ENCODE measurements around the gene VPS37C. TPM values are rescaled to one million over a fixed set of nuclear protein-coding genes. Genes with fewer than 3 reads are reported as not detected.

Gene VPS37C
- total RNA-seq, 3 donors from 2014 or later (not counting 1 experiment from before 2014, with no cell fraction given), result 6.4 to 6.9 (median 6.5) TPM

DNA sequence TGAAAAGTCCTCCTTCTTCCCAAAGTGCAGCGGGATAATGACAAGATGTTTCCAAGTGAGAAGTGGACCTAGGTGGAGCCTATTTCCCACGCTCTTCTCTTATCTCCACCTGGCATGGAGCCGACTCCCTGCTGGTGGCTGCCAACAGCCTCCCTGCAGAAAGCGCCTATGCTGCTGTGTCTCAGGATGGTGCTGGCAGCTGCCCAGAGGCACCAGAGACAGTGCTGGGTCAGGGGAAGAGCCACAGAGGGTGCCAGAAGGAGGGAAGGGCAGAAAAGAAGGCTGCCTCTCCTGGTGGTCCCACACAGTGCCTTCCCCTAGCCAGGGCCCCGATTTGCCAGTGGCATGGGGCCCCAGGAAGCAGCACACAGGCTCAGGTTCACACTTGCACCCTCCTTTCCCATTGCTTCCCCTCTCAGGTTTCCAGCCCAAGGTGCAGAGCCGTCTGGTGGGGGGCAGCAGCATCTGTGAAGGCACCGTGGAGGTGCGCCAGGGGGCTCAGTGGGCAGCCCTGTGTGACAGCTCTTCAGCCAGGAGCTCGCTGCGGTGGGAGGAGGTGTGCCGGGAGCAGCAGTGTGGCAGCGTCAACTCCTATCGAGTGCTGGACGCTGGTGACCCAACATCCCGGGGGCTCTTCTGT lies 39.9 kb downstream of the VPS37C start:
- ATAC-seq, result no peak
- Mint-ChIP-seq H3K27me3 (ENCODE audit: low read depth in 2 of 2) (peaks cover 5 to 6% of the 10 kb centered on the region in 2 donors), H3K4me1 (peaks cover 20 to 38% of the 10 kb centered on the region in 2 donors), H3K9me3 (no peaks in the 10 kb centered on the region), H3K36me3 (no peaks in the 10 kb centered on the region), H3K4me3 (no peak overlapping the region), H3K27ac (no peak overlapping the region)
- Histone ChIP-seq H3K4me1 (ENCODE audit: control insufficient read depth, insufficient read depth, low read length) (peaks cover 37% of the 10 kb centered on the region), H3K9me3 (ENCODE audit: control insufficient read depth, insufficient read depth, low read length) (no peaks in the 10 kb centered on the region), H3K4me3 (ENCODE audit: low read length) (no peak overlapping the region), H3K36me3 (ENCODE audit: control insufficient read depth, insufficient read depth, low read length) (no peaks in the 10 kb centered on the region), H3K27ac (ENCODE audit: low read length) (no peak overlapping the region), H3K27me3 (ENCODE audit: control insufficient read depth, insufficient read depth, low read length) (no peaks in the 10 kb centered on the region)
- no peak for DNase-seq
- TF ChIP-seq, protein P1, sequence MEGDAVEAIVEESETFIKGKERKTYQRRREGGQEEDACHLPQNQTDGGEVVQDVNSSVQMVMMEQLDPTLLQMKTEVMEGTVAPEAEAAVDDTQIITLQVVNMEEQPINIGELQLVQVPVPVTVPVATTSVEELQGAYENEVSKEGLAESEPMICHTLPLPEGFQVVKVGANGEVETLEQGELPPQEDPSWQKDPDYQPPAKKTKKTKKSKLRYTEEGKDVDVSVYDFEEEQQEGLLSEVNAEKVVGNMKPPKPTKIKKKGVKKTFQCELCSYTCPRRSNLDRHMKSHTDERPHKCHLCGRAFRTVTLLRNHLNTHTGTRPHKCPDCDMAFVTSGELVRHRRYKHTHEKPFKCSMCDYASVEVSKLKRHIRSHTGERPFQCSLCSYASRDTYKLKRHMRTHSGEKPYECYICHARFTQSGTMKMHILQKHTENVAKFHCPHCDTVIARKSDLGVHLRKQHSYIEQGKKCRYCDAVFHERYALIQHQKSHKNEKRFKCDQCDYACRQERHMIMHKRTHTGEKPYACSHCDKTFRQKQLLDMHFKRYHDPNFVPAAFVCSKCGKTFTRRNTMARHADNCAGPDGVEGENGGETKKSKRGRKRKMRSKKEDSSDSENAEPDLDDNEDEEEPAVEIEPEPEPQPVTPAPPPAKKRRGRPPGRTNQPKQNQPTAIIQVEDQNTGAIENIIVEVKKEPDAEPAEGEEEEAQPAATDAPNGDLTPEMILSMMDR (IDR thresholded peaks at IDR 0.05), result no peak
- intact Hi-C loops (cut with micrococcal nuclease), result no loop called here
- 93% methylated on average over 15 of the region's 15 CpGs for WGBS (ENCODE audit: insufficient coverage)

DNA sequence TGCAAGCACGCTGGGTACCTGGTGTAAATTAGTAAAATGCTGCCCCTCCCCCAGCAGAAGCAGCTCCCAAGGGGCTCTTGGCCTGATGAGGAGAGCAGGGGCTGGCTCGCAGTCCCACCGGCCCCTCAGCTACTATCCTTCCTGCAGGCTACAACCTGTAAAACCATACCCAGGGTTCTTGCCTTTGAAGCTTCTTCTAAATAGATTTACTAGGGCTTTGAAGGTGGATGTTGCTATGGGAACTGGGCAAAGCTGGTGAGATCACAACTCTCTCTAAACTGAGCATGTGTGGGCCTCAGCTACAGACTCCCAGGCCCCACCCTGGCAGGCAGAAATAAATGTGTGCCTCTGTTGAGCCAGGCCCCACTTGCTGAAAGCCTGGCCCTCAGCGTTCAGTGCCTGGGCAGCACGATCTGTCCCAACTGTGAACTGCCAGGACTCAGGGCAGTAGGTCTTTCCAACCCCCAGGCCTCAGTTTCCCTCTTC lies 40.5 kb downstream of the VPS37C start:
- TF ChIP-seq, protein P1 (IDR thresholded peaks at IDR 0.05), result no peak
- H3K27me3 Mint-ChIP-seq (ENCODE audit: low read depth in 2 of 2), result peaks cover under 1 to 5% of the 10 kb centered on the region in 2 donors
- WGBS (ENCODE audit: insufficient coverage), result 66% methylated on average over 5 of the region's 5 CpGs
- Histone ChIP-seq H3K27me3 (ENCODE audit: control insufficient read depth, insufficient read depth, low read length) (no peaks in the 10 kb centered on the region), H3K27ac (ENCODE audit: low read length) (no peak overlapping the region), H3K4me3 (ENCODE audit: low read length) (no peak overlapping the region), H3K36me3 (ENCODE audit: control insufficient read depth, insufficient read depth, low read length) (no peaks in the 10 kb centered on the region), H3K9me3 (ENCODE audit: control insufficient read depth, insufficient read depth, low read length) (no peaks in the 10 kb centered on the region), H3K4me1 (ENCODE audit: control insufficient read depth, insufficient read depth, low read length) (peaks cover 37% of the 10 kb centered on the region)
- H3K27ac Mint-ChIP-seq, result no peak overlapping the region
- peaks cover 20 to 38% of the 10 kb centered on the region in 2 donors for H3K4me1 Mint-ChIP-seq
- H3K4me3 Mint-ChIP-seq, result peak overlapping the region; percentile 25
- peak; percentile 14 to 41 (median 32) for ATAC-seq
- H3K36me3 Mint-ChIP-seq, result no peaks in the 10 kb centered on the region
- DNase-seq, result peak in 1 of 2 donors; percentile 90
- intact Hi-C loops (cut with micrococcal nuclease), result no loop called here
- H3K9me3 Mint-ChIP-seq, result no peaks in the 10 kb centered on the region

DNA sequence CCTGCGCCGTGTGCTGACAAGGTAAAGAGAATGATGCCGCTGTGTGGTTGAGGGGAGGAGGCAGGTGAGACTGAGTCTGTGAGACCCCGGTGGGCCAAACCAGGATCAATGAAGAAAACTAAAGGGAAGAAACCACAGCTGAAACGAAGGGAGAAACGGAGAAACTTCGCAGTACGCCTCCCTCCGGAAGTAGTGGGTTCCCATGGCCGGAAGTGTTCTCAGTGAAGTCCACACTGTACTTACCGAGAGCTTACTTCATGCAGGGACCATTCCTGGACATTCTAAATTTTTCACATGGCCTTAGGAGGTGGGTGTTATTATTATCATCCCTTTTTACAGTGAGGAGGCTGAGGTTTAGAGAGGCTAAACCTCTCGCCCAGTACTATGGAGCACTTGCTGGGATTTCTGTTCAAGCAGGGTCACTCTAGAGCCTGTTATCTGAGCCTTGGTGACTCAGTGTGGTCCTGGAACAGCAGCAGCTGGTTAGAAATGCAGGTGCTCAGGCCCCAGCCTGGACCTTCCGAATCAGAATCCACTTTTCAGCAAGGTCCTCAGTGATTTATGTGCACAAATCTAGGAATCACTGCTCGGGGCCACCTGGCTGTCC lies 41.0 kb downstream of the VPS37C start:
- intact Hi-C loops (cut with micrococcal nuclease), result no loop called here
- 86% methylated on average over 13 of the region's 14 CpGs for WGBS (ENCODE audit: insufficient coverage)
- no peak overlapping the region for H3K4me3 ChIP-seq (ENCODE audit: low read length)

More for the DNA sequence above, 41.0 kb downstream of the VPS37C start:
- Mint-ChIP-seq H3K9me3 (no peaks in the 10 kb centered on the region), H3K36me3 (no peaks in the 10 kb centered on the region), H3K27ac (no peak overlapping the region), H3K27me3 (ENCODE audit: low read depth in 2 of 2) (peaks cover 0 to 5% of the 10 kb centered on the region in 2 donors), H3K4me1 (peaks cover 20 to 38% of the 10 kb centered on the region in 2 donors), H3K4me3 (peak overlapping the region; percentile 22)
- DNase-seq (peak in 1 of 2 donors; percentile 60), ATAC-seq (no peak)
- H3K36me3 ChIP-seq (ENCODE audit: control insufficient read depth, insufficient read depth, low read length), result no peaks in the 10 kb centered on the region
- H3K4me1 ChIP-seq (ENCODE audit: control insufficient read depth, insufficient read depth, low read length), result peaks cover 37% of the 10 kb centered on the region
- H3K27ac ChIP-seq (ENCODE audit: low read length), result no peak overlapping the region
- TF ChIP-seq, protein P1 (IDR thresholded peaks at IDR 0.05), result no peak
- no peaks in the 10 kb centered on the region for H3K27me3 ChIP-seq (ENCODE audit: control insufficient read depth, insufficient read depth, low read length)
- H3K9me3 ChIP-seq (ENCODE audit: control insufficient read depth, insufficient read depth, low read length), result no peaks in the 10 kb centered on the region
